GM18508 (cell line): ENCODE measurements around the gene FNDC11.

ENCODE experiments used
- ATAC-seq: cut with Tn5 transposase; IDR thresholded peaks from one replicate; pipeline ENCODE4 v1.9.1; 2021; ENCODE audit warnings: moderate number of reproducible peaks; ENCODE audit not compliant: insufficient read depth, unreplicated experiment

FNDC11 gene

DNA sequence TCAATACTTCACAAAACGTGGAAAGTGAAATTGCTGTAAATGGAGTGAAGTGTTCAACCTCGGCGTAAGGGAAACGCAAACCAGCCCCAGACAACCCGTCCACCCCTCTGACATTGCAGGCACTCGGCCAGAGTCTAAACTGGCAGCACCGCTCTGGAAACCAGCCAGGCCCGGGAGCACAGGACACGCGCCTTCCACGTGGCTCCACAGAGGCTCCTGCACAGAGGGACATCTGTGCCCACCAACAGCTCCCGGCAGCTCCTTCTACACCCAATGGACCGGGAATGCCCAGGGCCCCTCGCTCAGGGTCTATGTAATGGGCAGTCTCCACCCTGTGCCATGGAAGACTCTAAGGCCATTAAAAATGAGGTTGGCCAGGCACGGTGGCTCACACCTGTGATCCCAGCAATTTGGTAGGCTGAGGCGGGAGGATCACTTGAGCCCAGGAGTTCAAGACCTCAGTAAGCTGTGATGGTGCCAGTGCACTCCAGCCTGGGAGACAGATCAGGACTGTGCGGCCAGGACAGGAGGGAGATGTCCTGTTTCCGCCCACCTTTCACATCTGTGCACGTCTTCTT is 23.4 kb downstream of the FNDC11 start:
- no peak for ATAC-seq

DNA sequence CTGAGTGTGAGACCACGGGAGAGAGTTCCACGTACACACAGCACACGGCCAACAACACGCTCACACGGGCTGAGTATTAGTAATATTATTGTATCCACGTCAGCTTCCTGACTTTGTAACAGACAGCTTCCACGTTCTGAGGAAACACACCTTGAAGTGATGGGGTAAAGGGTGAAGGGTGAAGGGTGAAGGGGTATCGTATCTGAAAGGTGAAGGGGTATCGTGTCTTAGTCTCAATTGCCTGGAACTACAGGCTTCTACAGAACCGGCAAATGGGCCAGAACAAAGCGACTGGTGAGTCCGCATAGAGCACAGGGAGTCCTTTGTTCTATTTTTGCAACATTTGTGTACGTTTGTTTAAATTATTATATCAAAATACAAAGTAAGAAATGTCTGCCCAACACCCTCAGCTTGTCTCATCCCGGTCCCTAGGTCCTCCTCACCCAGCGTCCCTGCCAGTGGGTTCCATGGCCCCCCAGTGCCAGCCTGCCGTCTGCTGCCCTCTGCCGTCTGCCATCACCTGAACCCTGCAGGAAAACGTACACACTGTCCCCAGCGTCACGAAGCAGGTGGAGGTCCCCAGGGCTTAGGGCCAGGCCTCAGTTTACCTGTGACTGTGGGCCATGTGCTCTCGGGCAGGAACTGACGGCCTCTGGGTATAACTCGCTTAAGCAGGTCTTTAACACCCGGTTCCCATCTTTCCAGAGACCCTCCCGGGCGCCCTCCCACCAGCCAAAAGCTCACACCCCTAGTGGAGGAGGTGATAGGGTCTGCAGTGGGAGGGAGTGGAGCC is 24.5 kb downstream of the FNDC11 start:
- ATAC-seq = no peak

DNA sequence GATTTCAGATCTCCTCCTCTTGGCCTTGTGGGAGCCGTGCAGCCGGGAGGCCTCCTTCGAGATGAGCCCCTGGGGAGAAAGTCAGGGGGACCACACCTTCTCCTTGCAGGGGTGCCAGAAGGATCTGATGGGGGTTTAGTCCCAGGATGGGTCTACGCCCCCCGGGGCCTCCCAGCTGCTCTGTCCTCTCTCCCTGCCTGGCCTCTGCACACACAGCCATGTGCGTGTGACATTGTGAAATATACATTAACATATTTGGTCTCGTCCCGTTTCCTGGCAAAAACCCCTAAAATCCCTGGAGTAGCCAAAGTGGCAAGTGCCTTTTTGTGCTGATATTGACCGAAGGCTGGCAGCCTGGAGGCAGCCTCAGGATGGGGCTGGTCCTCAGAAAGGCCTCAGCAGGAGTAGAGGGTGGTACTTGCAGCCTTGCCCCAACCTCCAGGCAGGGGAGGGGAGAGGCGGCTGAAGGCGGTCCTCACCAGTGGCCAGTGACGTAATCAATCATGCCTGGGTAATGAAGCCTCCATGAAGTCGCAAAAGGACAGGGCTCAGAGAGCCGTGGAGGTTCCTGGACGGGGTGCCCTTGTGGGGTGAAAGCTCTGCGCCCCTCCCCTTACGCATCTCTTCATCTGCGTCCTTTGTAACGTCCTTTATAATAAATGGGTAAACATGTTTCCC is 25.2 kb downstream of the FNDC11 start:
- no peak for ATAC-seq

DNA sequence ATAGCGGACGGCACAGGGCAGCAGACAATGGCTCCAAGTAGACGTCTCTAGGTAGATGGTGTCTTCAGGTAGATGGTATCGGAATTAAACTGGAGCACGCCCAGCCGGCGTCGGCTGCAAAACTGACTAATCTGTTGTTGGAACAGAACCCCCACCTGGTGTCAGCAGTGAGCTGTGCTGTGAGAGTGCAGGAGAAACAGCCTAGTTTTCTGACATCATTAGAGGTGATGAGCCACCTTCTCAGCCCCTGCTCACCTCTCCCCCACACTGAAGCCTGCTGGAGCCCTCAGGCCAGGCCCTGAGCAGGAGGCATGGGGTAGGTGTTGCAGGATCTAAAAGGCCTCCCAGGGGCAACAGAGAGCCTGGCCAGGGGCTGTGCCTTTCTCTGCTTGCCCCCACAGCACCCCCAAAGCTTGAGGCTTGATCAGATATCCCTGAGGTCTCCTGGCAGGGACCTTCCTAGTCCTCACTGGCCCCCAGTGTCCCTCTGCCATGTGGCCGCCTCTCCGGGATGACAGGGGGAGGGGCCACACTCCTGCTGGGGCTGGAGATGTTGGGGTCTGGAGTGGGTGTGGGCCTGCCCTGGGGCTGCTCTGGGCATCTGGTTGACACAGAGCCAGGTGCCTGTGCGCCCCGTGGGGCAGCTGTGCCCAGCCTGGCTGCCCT is 27.0 kb downstream of the FNDC11 start:
- no peak for ATAC-seq

DNA sequence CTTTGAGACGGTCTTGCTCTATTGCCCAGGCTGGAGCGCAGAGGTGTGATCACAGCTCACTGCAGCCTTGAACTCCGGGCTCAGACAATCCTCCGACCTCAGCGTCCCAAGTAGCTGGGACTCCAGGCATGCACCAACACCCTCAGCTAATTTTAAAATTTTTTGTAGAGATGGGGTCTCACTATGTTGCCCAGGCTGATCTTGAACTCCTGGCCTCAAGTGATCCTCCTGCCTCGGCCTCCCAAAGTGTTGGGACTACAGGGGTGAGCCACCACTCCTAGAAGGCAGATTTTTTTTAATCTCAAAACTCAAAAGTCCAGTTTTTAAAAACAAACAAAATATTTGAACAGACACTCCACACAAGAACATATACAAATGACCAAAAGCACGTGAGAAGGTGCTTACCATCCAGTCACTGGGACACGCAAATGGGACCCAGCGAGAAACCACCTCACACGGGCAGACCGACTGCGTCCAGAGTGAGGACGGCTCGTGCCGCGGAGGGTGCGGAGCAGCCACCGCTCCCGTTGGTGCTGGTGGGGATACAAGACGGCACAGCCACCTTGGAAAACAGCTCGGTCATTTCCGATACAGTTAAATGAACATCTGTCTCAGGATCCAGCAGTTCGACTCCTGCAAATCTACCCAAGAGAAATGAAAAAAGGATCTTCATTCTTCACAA is 28.6 kb downstream of the FNDC11 start:
- ATAC-seq = no peak

DNA sequence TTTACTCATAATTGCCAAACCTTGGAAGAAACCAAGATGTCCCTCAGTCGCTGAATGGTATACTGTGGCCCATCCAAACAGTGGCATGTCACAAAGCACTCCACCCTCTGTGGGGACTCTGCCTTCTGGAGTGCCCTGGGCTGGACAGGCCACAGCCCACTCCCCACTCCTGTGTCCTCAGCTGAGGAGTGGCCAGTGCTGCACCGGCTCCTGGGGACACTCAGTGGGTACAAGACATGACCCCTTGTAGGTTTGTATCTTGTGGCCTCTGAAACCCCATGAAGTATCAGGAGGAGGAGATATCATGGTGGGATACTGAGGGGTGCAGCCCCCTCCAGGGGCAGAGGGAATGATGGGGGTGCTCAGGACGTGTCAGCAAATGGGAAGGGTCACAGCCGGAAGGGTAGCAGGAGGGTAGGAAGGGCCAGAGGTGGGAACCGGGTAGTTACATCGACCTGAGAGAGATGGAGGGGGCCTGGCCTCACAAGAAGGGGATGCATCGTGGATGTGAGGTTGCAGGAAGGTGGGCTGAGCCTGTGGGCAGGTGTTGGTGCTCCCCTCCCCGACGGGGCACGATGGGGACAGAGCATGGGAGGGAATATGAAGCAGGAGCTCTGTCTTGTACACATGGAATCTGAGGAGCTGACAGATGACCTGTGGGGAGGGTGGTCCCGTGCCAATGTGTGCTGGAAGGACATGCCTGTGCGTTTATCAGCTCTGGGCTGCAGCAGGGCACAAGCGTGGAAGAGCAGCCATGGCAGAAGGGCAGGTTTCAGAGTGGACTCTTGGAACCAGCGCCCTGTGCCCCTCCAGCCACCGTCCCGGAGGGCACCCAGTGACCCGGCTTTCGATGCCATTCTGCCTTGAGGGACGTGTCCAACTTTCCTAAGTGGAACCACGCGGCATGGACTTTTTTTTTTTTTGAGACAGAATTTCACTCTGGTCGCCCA is 31.9 kb downstream of the FNDC11 start:
- no peak for ATAC-seq

DNA sequence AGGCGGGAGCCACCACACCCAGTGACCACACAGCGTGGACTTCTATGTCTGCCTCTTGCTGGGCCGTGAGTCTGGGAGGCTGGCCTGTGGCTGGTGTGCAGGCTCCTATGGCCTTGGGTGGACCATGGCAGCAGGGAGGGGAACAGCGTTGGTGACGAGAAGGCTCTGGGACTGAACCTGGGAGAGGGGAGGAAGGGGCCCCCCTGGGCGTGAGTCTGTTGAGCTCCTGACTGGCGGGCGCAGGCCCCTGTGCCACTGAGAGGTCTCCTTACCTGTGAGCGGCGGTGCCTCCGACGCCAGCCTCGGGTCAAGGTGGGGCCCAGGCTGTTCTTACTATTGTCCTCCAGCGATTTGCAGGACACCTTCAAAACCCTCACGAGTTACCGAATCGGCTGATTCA is 32.8 kb downstream of the FNDC11 start:
- no peak for ATAC-seq

DNA sequence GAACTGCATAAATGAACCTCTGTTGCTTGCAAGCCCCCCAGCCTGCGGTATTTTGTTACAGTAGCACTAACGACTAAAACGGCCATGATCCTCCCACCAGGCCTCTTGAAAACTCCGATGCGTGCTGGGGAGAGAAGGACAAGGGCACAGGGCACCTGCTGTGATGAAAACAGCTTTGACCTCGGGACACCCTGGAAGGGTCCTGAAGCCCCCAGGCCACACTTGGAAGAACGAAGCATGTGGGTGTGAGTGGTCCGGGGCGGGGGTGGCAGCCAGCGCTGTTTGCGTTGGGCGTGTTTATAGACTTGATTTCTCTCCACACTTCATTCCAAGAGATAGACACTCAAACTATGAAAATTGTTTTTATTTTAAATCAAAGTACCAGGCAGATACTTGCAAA is 33.3 kb downstream of the FNDC11 start:
- ATAC-seq = no peak

DNA sequence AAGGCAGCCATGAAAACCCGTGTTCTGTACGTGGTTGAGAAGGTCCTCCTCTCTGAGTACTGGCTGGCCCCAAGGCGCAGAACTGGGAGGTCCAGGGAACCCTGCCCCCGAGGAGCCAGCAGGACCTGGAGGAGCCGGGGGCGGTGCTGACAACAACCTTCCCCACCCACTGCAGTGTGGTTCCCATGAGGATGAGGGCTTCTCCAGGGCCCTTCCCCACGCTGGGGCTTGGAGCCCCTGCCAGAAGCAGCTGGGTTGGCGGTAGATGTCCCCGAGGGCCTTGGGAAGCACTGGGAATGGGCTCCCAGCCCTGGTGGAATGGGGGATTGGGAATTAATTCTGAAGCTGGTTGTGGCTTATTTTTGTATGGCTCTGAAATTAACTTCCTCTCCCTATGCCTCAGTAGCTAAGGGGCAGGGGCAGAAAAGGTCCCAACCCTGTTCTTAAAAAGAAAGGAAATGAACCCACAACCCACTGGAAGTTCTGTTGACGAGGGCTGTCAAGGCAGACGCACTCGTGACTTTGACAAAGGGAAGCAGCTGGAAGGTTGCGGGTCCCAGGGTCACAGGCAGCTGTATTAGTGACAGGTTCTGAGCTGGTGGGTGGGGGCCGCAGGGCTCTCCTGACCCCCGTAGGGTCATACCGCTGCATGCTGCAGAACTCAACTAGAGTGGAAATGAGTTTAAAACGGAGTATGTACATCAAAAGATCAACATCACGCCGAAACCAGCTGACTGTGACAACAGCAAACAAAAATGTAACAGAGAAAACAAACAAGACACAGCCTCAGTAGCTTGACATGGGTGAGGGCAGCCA is 34.0 kb downstream of the FNDC11 start:
- no peak for ATAC-seq

DNA sequence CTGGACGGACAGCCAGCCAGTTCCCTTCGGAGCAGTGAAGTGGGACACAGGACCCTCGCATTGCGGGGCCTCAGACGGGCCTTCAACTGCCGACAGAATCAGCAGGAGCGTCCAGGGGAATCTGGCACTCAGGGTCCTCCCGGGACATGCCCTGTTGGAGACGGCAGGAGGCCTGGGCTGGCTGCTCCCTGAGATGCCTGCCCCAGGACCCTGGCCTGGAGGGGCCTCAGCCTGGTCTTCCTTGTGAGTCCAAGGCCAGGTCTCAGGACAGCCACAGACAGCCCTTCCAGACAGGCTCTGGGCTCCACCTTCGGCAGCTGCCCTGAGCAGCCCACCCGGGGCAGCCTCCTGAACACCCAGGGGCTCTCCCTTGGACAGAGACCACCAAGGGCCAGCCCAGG is 34.7 kb downstream of the FNDC11 start:
- ATAC-seq = no peak

DNA sequence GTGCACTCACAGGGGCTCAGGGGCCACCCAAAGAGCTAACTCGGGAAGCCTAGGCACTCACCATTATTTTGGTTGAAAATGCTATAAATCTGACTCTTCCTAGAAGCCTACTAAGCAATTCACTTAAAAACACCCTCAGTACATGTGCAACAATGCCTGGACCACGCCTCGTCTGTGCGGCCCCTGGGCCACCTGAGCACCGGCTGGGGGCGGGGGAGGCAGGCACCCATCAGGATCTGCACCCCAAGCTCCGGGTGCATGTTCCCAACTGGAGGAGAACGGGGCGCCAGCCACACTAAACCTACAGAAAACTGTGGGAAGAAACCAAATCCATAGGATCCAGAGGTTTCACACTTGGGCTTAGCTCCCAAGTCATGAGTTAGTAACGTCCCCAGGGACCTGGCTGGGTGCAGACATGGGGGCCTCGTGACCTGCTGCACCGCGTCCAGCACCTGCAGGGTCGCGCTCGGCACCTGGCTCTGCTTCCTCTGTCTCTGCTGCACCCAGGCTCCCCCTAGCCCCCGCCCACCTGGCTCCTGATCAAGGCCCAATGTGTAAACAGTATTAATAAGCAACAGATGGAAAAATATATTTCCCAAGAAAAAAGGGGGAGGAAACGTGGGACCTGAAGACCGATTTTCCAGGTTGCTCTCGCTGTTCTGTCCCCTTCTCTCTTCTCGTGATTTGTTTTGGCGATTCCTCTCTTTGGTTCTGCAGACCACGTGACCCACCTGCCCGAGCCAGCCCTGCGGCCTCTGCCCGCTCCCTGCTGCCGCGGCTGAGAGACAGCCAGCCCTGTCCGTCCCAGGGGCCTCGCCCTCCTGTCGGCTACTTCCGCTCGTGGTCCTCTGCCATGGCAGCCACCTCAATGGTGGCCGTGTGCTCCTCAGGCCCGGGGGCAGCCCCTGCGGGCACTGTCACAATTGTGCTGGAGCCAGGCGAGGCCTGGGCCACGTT is 35.6 kb downstream of the FNDC11 start:
- no peak for ATAC-seq

DNA sequence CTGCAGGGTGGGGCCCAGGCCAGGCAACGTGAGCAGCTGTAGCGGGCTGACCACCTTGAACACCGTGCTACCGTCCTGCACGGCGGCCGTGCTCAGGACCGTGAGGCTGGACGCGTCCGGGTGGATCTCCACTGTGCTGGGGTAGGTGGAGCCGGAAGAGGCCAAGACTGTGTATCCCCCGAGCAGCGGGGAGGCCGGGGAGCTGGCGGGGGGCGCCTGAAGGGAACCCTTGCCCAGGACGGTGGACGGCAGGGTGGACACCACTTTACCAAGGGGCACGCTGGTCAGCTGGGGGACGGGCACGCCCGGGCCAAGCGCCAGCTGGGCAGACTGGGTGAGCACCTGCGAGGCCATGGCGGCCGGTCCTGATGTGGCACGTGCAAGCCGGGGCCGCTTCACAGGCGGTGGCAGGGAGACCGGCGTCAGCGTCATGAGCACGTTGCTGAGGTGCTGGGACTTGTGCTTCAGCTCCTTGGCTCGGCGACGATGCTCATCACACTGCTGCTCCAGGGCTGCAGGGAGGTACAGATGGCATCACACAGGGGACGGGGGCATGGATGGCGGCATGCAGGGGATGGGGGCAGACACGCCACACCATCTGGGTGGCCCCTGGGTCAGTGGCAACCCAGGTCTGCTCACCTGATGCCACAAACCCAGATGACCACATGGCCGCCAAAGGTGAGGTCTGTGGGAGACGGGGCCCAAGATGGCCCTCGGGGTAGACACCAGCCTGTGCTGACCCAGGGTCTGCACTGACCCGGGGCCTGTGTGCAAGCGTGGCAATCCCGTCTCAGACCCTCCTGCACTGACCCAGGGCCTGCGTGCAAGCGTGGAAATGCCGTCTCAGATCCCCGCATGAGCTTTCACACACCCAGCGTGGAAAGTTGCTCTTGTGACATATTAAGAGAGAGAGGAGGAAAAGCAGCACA is 36.5 kb downstream of the FNDC11 start:
- ATAC-seq = no peak

DNA sequence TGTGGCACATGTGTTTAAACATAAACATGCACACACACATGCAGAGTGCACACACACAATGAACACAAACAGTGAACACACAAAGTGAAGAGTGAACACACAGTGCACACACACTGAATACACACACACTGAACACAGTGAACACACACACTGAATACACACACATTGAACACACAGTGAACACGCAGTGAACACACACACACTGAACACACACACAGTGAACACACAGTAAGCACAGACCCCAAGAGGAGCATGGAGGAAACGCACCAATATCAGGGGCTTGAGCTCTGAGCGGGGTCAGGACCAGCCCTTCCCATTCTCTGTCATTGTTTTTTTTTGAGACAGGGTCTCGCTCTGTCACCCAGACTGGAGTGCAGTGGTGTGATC is 37.2 kb downstream of the FNDC11 start:
- no peak for ATAC-seq

DNA sequence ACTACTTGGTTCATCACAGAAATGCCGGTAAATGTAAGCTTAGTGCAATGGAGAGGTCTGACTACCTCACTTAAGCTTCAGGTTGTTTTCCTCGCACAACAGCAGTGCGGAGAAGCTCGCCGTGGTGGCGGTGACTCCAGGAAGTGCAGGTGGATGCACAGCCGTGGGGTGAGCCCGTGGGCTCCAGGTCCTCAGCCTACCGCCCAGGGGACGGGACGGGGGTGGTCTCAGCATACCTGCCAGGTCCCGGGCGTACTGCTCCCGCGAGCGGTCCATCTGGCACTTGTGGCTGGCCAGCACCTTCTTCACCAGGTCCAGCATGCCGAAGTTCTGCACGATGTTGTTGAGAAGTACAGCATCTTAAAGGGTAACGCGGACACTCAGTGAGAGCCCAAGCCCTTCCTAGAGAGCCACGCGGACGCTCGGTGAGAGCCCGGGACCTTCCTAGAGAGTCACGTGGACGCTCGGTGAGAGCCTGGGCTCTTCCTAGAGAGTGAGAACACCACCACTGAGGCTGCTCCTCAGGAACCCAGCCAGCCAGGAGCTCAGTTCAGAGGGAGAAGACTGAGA is 37.9 kb downstream of the FNDC11 start:
- no peak for ATAC-seq

DNA sequence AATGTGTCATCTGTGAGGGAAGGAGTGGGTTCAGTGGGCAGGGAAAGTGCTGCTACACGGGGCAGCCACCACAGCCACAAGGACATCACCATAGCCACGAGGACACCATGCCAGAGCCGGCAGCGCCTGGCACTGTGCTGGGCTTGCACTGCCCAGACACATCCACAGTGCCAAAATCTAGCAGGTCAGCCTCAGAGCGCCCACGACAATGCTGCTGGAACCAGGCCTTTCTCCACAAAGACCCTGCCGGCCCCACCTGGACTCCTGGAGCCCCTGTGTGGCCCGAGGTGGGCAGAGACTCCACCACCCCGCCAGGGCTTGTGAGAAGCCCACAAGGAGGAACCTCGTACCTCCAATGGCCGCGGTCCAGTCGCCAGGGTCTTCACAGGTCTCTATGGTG is 38.7 kb downstream of the FNDC11 start:
- ATAC-seq = no peak

DNA sequence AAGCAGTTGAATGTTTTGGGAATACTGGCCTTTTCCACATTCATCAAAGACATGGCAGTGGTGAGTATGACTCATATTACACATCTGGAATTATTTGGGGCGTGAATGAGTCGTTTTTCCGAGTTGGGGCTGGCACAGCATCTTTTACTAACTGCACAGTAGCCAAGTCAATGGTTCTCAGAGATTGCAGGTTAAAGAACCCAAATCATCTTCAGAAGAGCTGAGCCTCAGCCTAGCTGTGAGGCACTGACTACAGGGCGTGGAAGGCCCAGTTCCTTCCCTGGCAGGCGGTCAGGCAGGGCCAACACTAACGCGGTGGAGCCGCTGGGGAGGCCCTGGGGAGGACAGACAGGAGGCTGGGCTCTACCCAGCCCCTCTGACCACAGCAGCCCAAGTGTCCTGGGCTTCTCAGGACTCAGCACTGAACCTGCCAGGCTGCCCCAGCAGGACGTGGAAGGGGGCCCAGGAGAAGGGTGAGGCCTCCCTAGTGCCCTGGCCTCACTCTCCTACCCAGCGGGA is 40.1 kb downstream of the FNDC11 start:
- no peak for ATAC-seq
